Esophagus muscularis mucosa (tissue), 4 donors: ENCODE measurements around the gene WAC.

Source experiments
- CTCF ChIP-seq, 3 experiments: fragments of 200-600 bp in 2 of 3; fragments of 450-650 bp in 1 of 3; sonication (generic) in 2 of 3; IDR thresholded peaks; one replicate each; pipeline ENCODE4 v1.5.1; 2017 to 2019; ENCODE audit warnings: antibody characterized with exemption in 3 of 3, mild to moderate bottlenecking in 2 of 3, moderate library complexity in 1 of 3
- EP300 ChIP-seq: sonication (generic); formaldehyde crosslinking; IDR thresholded peaks from one replicate; pipeline ENCODE4 v1.6.1; 2017; ENCODE audit warnings: antibody characterized with exemption
- POLR2A ChIP-seq: fragments of 450-650 bp; IDR thresholded peaks from one replicate; pipeline ENCODE4 v1.6.1; 2017; ENCODE audit warnings: antibody characterized with exemption, moderate library complexity, mild to moderate bottlenecking, low read depth

- TF ChIP-seq EP300 (no peak), CTCF (IDR thresholded peaks at IDR 0.05) (no peak), POLR2A (no peak)
Measured at GRCh38 chr10:28541717-28542365, 8.9 kb downstream of the WAC start.
